Frontal cortex (tissue), 4 donors: ENCODE data around the gene ARL8B. TPM values are rescaled to one million over a fixed set of nuclear protein-coding genes. Genes with fewer than 3 reads are reported as not detected.
"Not testable (repeated sequence)": the region's sequence is repeated elsewhere in the genome, so short reads cannot be mapped to it uniquely, and the experiment has no call there.

Experiments
- DNase-seq, 2 donors: peaks; one replicate each; pipeline ENCODE4 v3.0.0; 2012; ENCODE audit warnings: low spot score in 2 of 2
- FAIRE-seq: peaks from 2 replicates; lab custom pipeline; 2012; peaks lifted over from hg19 to GRCh38; lab: Jason Lieb, UNC
- total RNA-seq: library from RNA; depleted of rRNA; stranded (reverse); fragments of >200 nt; gene quantifications from one replicate; pipeline ENCODE4 v1.2.3, GENCODE V29; 2014
- donor health status: control.
- donor health status: control.
- donor health status: control.

The ARL8B gene
- total RNA-seq, 1 donor from 2014 or later = 81.1 TPM

GRCh38 chr3:5141760-5142159 is 19.7 kb downstream of the ARL8B start:
- DNase-seq (no peak), FAIRE-seq (no peak)

- no peak for FAIRE-seq
- DNase-seq = no peak
These were observed 21.4 kb downstream of the ARL8B start for GRCh38 chr3:5143464-5143863.

GRCh38 chr3:5144316-5144994 is 22.4 kb downstream of the ARL8B start:
- FAIRE-seq (no peak), DNase-seq (no peak)

DNA sequence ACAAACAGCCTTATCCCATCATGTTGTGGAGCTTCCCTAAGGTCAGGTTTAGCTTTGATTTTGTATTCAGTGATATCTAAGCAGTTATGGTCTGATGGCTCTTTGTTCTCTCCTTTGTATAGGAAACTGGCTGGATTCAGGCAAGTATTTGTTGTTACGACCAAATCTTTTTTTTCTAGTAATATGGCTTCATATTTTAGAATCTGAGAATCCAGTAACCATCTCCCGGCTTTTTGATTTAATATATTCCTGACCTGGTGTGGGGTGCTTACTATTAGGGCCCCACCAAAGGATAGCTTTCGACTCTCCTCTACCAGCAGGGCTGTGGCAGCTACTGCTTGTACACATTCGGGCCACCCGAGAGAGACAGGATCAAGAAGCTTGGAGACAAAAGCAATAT is 23.0 kb downstream of the ARL8B start:
- DNase-seq (no peak), FAIRE-seq (no peak)

GRCh38 chr3:5147152-5147551 is 25.1 kb downstream of the ARL8B start:
- DNase-seq, FAIRE-seq: not testable (repeated sequence)

DNA sequence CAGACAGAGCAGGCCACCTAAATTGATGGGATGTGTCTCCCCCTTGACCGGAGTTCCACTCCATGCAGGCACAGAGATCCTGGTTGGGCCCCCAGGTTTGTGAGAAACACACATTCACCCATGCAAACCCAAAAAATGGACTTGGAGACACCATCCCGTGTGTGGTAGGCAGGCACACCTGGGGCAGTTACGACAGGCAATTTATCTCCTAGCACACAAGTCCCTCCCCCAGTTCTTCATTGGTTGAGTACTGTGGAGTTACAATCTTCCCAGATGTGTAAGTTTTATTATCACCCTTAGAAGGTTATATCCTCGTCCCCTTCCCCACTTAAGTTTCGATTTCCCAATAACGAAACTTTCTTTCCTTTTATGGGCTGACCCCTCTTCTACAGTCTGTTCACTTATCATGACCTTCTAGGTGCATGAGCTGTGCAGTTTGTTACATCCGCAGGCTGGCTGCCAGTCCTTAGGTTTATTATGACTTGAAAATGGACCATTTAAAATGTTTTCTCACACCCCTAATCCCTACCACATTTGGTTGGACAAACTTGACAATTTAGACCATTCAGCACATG is 27.3 kb downstream of the ARL8B start:
- FAIRE-seq (no peak), DNase-seq (no peak)

- DNase-seq (no peak), FAIRE-seq (no peak)
These were observed 29.5 kb downstream of the ARL8B start for GRCh38 chr3:5151586-5151985.

- DNase-seq (no peak), FAIRE-seq (no peak)
These were observed 31.0 kb downstream of the ARL8B start for GRCh38 chr3:5153074-5153473.

- no peak for FAIRE-seq
- DNase-seq = no peak
These were observed 33.1 kb downstream of the ARL8B start for GRCh38 chr3:5155241-5155640.

- no peak for FAIRE-seq
- DNase-seq = no peak
These were observed 38.2 kb downstream of the ARL8B start for GRCh38 chr3:5160321-5160720.

GRCh38 chr3:5160940-5161858 is 39.1 kb downstream of the ARL8B start:
- FAIRE-seq = no peak
- DNase-seq = no peak

DNA sequence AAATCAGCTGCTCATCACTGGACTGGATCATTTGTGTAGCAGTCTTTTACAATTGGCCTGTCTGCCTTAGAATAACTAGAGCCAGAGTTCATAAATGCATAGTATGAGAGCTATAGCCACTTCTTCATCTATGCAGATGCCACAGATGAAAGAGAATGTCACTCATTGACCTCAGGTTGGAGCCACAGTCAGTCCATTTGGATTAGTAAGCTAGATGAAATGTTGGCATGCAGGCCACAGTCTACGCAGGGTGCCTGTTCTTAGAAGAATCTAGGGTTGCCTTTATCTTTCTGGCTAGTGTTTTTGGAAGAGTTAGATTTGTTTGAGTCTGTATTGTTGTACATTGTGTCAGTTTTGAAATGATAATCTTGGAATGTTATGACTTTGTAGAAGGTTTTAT is 40.0 kb downstream of the ARL8B start:
- DNase-seq (no peak), FAIRE-seq (no peak)

DNA sequence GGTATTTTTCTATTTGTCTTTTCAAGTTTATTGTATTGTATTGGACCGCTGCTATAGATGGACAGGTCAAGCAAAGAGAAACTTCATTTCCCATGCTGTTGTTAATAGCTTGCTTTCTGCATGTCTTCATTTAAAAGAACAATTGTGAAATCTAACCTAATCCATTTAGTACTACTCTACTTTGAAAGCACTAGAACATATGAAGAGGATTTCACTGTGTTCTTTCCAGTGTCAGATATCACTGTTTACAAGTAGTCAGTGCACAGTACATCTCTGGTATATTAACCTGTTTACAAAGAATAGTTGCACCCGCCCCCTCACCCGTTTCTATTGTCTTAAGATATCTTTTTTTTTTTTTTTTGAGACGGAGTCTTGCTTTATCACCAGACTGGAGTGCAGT is 43.6 kb downstream of the ARL8B start:
- no peak for FAIRE-seq
- no peak for DNase-seq

DNA sequence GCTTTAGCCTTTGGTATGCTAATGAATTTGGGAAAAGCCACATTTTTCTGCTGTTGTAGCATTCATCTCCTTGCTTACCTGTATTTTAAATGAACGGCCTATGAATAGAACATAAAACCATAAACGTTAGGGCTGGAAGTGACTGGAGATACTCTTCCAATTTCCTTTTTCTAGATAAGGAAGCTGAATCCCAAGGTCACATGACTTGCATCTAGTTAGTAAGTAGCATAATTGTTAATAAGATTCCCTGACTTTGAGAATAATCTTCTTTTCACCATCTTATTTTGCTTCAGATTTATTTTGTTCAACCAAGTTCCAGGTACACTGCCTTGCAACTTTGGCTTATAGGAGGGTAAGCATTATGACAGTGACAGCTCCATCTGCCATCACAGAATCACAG is 44.8 kb downstream of the ARL8B start:
- DNase-seq (no peak), FAIRE-seq (no peak)

DNA sequence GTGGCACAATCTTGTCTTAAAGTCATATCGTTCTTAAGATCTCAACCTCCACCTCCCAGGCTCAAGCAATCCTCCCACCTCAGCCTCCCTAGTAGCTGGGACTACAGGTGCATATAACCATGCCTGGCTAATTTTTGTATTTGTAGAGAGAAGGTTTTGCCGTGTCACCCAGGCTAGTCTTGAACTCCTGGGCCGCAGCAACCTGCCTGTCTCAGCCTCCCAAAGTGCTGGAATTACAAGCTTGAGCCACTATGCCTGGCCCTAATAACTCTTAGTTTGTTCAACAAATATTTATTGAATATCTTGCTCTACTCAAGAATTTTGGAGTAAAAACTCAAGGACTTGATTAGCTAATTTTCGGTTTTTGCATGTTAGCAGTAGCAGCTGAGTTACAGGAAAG is 46.0 kb downstream of the ARL8B start:
- FAIRE-seq (no peak), DNase-seq (no peak)

DNA sequence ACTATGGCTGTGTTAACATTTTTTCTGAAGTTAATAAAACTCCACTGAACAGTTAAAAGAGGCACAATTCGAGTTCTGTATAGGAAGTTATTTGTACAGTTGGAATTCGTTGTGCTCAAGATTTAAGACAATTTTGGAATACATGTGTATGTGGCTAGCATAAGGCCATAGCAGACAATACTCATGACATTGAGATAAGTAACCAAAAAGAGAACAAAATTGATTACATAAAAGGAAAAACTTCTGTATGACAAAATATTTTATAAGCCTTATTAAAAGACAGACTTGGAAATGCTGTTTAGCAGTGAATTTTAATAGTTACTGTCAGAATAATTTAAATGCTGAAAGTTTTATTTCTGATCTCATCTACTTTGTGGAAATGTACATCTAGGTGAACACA is 47.7 kb downstream of the ARL8B start:
- no peak for FAIRE-seq
- no peak for DNase-seq

GRCh38 chr3:5170975-5171374 is 48.9 kb downstream of the ARL8B start:
- DNase-seq = no peak
- FAIRE-seq = no peak

- FAIRE-seq (no peak), DNase-seq (no peak)
These were observed 49.9 kb downstream of the ARL8B start for GRCh38 chr3:5172018-5172417.

GRCh38 chr3:5179036-5179435 is 56.9 kb downstream of the ARL8B start:
- DNase-seq, FAIRE-seq: not testable (repeated sequence)

GRCh38 chr3:5181469-5182141 is 59.5 kb downstream of the ARL8B start:
- FAIRE-seq (no peak), DNase-seq (no peak)
